ENCODE results near the gene TTC24. TPM values are rescaled to one million over a fixed set of nuclear protein-coding genes. Genes with fewer than 3 reads are reported as not detected.
A peak's percentile ranks its signal among the peaks of the same experiment; 100 is the strongest.

Gene TTC24
- total RNA-seq, 6 donors from 2014 or later: 0.20 TPM; not detected in 5

DNA sequence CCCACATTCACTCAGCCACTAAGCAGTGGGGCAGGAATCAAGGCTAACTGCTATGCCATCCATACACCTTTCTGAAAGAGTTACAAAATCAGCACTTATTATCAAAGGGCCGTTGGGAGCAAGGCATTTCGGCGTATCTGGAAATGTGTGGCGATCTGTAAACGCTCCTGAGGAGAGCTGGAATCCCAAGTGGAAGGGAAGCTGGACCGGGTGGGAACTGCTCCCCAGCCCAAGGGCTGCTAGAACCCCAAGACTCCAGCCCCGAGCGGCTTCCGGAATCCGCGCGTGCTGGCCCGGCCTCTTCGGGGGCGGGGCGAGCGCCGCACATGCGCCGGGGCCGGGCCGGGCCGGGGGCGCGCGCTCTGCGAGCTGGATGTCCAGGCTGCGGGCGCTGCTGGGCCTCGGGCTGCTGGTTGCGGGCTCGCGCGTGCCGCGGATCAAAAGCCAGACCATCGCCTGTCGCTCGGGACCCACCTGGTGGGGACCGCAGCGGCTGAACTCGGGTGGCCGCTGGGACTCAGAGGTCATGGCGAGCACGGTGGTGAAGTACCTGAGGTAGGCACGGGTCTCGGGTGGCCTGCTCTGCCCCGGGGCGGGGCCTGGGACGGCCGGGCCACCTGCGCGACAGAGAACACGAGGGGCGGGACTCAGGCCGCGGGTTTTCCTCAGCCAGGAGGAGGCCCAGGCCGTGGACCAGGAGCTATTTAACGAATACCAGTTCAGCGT lies 12.1 kb downstream of the TTC24 start, which contains the start of gene NAXE:
TSS of gene NAXE (plus strand) at position 345 of the 726 bp plus-strand sequence. CDS start at position 374, 29 bp downstream.
- Histone ChIP-seq H3K36me3 (peaks cover 0 to 32% (median 16%) of the 10 kb centered on the region in 4 donors), H3K27ac (peak within 1 kb of the TSS; percentile 71 to 89 (median 86)), H3K27me3 (no peaks in the 10 kb centered on the region), H3K9me3 (no peaks in the 10 kb centered on the region), H3K4me1 (peaks cover 7 to 18% (median 12%) of the 10 kb centered on the region in 4 donors), H3K4me3 (peak within 1 kb of the TSS; percentile 55 to 89 (median 76))
- 0% methylated on average over 2 to 27 of the region's 60 CpGs for WGBS, 2 donors
- TF ChIP-seq, protein P1, sequence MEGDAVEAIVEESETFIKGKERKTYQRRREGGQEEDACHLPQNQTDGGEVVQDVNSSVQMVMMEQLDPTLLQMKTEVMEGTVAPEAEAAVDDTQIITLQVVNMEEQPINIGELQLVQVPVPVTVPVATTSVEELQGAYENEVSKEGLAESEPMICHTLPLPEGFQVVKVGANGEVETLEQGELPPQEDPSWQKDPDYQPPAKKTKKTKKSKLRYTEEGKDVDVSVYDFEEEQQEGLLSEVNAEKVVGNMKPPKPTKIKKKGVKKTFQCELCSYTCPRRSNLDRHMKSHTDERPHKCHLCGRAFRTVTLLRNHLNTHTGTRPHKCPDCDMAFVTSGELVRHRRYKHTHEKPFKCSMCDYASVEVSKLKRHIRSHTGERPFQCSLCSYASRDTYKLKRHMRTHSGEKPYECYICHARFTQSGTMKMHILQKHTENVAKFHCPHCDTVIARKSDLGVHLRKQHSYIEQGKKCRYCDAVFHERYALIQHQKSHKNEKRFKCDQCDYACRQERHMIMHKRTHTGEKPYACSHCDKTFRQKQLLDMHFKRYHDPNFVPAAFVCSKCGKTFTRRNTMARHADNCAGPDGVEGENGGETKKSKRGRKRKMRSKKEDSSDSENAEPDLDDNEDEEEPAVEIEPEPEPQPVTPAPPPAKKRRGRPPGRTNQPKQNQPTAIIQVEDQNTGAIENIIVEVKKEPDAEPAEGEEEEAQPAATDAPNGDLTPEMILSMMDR (IDR thresholded peaks at IDR 0.05): peak in 3 of 6 experiments; percentile 6 to 15 (median 12)
- TF ChIP-seq POLR2A (IDR thresholded peaks at IDR 0.05): peak in 3 of 4 donors; percentile 54 to 79 (median 67)
- TF ChIP-seq EP300 (IDR thresholded peaks at IDR 0.05): no peak
- peak; percentile 27 to 67 for TF ChIP-seq POLR2AphosphoS5 (IDR thresholded peaks at IDR 0.05)
- ATAC-seq (ENCODE audit: low FRiP score in 2 of 2): peak; percentile 91 to 99
- DNase-seq: peak; percentile 82 to 94

DNA sequence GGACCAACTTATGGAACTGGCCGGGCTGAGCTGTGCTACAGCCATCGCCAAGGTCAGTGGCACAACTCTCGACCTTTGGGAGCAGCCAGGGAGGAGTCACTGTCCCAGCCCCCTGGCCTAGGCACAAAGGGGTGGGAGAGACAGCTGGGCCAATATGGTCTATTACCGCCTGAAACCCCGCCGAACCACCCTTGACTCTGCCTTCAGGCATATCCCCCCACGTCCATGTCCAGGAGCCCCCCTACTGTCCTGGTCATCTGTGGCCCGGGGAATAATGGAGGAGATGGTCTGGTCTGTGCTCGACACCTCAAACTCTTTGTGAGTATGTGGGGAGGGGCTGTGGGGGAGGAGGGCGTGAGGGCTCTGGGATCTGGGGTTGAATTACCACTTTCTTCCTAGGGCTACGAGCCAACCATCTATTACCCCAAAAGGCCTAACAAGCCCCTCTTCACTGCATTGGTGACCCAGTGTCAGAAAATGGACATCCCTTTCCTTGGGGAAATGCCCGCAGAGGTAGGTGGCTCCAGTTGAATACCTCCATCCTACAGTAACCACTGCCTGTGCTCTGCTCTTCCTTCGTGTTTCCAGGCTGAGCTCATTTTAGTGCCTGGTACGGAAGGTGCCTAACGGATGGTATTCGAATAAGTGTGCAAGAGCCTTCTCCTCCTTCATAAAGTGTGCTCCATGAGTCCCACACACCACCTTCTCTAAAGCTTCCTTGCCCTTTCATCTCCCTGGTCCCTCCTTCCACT lies 12.8 kb downstream of the TTC24 start:
- TF ChIP-seq POLR2A (IDR thresholded peaks at IDR 0.05): no peak
- no peak for TF ChIP-seq EP300 (IDR thresholded peaks at IDR 0.05)
- TF ChIP-seq, protein P1 (IDR thresholded peaks at IDR 0.05): no peak
- TF ChIP-seq POLR2AphosphoS5 (IDR thresholded peaks at IDR 0.05): no peak
- Histone ChIP-seq H3K27ac (peak overlapping the region; percentile 71 to 89 (median 86)), H3K9me3 (no peaks in the 10 kb centered on the region), H3K4me3 (peak overlapping the region; percentile 55 to 89 (median 76)), H3K27me3 (no peaks in the 10 kb centered on the region), H3K36me3 (peaks cover 0 to 37% (median 17%) of the 10 kb centered on the region in 4 donors), H3K4me1 (peaks cover 7 to 18% (median 12%) of the 10 kb centered on the region in 4 donors)
- DNase-seq: no peak
- 62 to 66% methylated on average over 11 to 13 of the region's 16 CpGs for WGBS, 2 donors
- peak in 1 of 2 donors; percentile 24 for ATAC-seq (ENCODE audit: low FRiP score in 2 of 2)

DNA sequence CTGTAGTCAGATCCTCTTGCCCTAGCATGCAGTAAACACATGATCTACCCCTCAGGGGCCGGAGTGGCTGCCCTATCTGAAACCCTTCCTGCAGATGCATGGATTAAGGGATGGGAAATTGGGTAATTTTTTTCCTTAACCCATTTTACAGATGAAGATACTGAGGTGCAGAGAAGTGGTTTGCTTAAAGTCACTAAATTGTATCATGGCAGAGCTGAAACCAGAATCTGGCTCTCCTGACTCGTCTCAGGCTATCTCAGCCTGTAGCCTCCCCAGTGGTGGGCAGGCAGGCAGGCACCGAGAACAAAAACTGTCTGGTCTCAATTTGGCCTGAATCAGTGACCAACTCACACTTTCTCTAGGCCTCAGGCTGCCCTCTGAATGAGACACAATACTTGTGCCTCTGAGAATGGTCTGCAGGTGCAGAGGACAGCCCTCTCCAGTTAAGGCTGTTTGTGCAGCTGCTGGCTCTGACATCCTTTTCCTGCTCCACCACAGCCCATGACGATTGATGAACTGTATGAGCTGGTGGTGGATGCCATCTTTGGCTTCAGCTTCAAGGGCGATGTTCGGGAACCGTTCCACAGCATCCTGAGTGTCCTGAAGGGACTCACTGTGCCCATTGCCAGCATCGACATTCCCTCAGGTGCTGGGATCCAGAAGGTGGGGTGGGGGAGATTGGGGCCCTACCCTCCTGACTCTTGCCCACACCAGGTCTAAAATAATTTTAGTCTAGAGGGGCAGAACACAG lies 13.6 kb downstream of the TTC24 start:
- 74 to 84% methylated on average over 8 of the region's 8 CpGs for WGBS, 2 donors
- no peak overlapping the region for H3K27ac ChIP-seq
- ATAC-seq (ENCODE audit: low FRiP score in 2 of 2): no peak

DNA sequence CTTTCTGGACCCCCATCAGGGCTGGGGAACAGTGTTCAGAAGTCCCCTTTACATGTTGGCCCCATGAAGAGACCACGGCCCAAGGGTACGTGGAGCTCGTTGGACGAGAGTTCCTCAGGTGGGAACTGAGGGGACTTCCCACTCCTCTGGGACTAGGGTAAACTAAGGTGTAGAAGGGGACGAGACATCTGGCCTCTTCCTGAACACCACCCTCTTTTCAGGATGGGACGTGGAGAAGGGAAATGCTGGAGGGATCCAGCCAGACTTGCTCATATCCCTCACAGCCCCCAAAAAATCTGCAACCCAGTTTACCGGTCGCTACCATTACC lies 14.1 kb downstream of the TTC24 start:
- no peak overlapping the region for H3K27ac ChIP-seq
- no peak for ATAC-seq (ENCODE audit: low FRiP score in 2 of 2)
- H3K4me1 ChIP-seq: peaks cover 7 to 18% (median 12%) of the 10 kb centered on the region in 4 donors
- TF ChIP-seq, protein P1 (IDR thresholded peaks at IDR 0.05): no peak
- TF ChIP-seq EP300 (IDR thresholded peaks at IDR 0.05): no peak
- no peak for TF ChIP-seq POLR2A (IDR thresholded peaks at IDR 0.05)
- TF ChIP-seq POLR2AphosphoS5 (IDR thresholded peaks at IDR 0.05): no peak
- no peaks in the 10 kb centered on the region for H3K9me3 ChIP-seq
- whole genome bisulfite sequencing, 2 donors: 90 to 91% methylated on average over 8 of the region's 8 CpGs
- no peaks in the 10 kb centered on the region for H3K27me3 ChIP-seq
- no peak overlapping the region for H3K4me3 ChIP-seq
- DNase-seq: no peak
- peaks cover 0 to 50% (median 23%) of the 10 kb centered on the region in 4 donors for H3K36me3 ChIP-seq

More for the DNA sequence above, 13.6 kb downstream of the TTC24 start:
- peaks cover 7 to 18% (median 12%) of the 10 kb centered on the region in 4 donors for H3K4me1 ChIP-seq
- H3K9me3 ChIP-seq: no peaks in the 10 kb centered on the region
- no peak for DNase-seq
- H3K36me3 ChIP-seq: peaks cover 0 to 45% (median 22%) of the 10 kb centered on the region in 4 donors
- no peak overlapping the region for H3K4me3 ChIP-seq
- TF ChIP-seq POLR2AphosphoS5 (IDR thresholded peaks at IDR 0.05) (no peak), EP300 (IDR thresholded peaks at IDR 0.05) (no peak), POLR2A (IDR thresholded peaks at IDR 0.05) (no peak)
- TF ChIP-seq, protein P1 (IDR thresholded peaks at IDR 0.05): no peak
- no peaks in the 10 kb centered on the region for H3K27me3 ChIP-seq

Data from upper lobe of left lung (tissue), 6 donors.